ENCODE data around the gene TBR1.

TBR1 gene

DNA sequence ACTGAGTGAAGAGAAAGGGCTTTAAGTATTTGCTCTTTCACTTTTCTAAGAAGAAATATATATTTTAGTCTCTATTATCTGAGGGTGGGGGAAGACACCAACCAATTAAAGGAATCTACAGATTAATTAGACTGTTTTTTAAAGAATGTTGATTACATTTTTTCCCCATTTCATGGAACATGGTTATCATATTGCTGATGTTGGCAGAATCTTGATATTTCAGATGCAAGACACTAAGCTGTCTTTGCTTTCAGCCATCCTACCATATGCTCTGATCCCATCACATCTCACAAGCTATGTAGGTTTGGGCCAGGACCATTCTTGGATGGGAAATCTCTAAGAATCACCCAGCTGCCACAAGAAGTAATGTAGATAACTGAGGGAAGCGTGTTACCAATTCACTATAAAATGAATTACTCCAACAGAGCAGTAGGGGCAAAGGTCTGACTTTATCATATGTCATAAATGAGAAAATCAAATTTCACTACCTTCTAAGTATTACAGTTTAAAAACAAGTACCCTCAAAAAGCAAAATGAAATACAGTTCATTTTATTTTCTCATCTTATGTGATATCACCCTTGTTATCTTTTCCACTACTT lies 6.7 kb upstream of the TBR1 start:
- DNase-seq: no peak
- no peaks in the 10 kb centered on the region for H3K4me1 ChIP-seq
- no peaks in the 10 kb centered on the region for H3K9me3 ChIP-seq
- TF ChIP-seq CTCF (IDR thresholded peaks at IDR 0.05; ENCODE audit: low read depth, low read length): no peak
- no peak overlapping the region for H3K4me3 ChIP-seq (ENCODE audit: low read depth, low read length)
- peaks cover under 1% of the 10 kb centered on the region for H3K27me3 ChIP-seq
- no peaks in the 10 kb centered on the region for H3K36me3 ChIP-seq

- DNase-seq: no peak
- no peaks in the 10 kb centered on the region for H3K36me3 ChIP-seq
- TF ChIP-seq CTCF (IDR thresholded peaks at IDR 0.05; ENCODE audit: low read depth, low read length): no peak
- H3K27me3 ChIP-seq: peaks cover 30% of the 10 kb centered on the region
- no peaks in the 10 kb centered on the region for H3K9me3 ChIP-seq
- no peaks in the 10 kb centered on the region for H3K4me1 ChIP-seq
- no peak overlapping the region for H3K4me3 ChIP-seq (ENCODE audit: low read depth, low read length)
Observed at GRCh38 chr2:161412346-161412745, 3.8 kb upstream of the TBR1 start.

DNA sequence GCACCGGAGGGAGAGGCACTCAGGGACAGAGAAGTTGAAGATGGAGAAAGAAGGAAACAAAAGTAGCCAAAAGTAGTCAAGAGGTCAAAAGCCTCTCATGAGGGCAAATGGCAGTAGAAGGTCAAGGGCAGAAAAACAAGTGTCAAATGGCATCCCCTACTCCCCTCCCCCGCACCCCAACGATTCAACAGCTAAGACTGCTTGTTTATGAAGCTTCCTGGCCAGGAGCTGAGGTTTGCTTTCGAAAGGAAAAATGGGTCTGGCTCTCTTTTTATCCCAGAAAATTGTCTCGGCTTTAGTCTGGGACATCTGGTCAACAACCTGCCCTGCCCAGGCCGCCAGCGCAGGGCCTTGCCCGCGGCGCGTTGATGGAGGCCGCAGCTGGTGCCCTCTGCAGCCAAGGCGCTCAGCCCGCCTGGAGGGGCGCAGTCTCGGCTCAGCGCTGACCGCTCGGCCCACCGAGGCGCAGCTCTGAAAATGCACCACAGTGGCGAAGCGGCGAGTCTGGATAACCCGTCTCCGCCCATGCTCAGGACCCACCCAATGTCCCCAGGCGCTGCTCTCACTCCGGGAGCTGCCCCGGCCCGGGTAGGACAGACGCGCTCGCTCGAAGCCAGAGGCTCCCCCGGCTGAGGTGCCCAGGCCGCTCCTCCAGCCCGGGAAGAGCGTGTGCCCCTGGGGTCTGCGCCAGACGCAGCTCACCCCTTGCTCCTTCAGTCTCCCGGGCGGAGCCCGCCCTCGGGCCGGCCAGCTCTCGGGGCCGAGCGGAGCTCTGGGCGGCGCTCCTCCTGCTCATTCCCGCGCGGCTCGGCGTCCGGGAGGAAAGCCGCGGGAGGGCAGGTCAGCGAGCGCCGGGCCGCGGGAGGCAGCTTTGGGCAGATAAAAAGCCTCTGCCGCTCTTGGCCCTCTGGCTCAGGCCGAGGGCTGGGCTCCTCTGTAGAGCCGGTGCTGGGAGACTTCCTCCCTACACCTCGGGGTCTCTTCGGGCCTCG lies 1.8 kb upstream of the TBR1 start:
- peak; percentile 10; the same call in 1 of the 2 replicates for TF ChIP-seq CTCF (IDR thresholded peaks at IDR 0.05; ENCODE audit: low read depth, low read length)
- H3K4me1 ChIP-seq: no peaks in the 10 kb centered on the region
- peak overlapping the region; percentile 53 for H3K4me3 ChIP-seq (ENCODE audit: low read depth, low read length)
- peak; percentile 49 for DNase-seq
- no peaks in the 10 kb centered on the region for H3K36me3 ChIP-seq
- peaks cover 50% of the 10 kb centered on the region for H3K27me3 ChIP-seq
- no peaks in the 10 kb centered on the region for H3K9me3 ChIP-seq

DNA sequence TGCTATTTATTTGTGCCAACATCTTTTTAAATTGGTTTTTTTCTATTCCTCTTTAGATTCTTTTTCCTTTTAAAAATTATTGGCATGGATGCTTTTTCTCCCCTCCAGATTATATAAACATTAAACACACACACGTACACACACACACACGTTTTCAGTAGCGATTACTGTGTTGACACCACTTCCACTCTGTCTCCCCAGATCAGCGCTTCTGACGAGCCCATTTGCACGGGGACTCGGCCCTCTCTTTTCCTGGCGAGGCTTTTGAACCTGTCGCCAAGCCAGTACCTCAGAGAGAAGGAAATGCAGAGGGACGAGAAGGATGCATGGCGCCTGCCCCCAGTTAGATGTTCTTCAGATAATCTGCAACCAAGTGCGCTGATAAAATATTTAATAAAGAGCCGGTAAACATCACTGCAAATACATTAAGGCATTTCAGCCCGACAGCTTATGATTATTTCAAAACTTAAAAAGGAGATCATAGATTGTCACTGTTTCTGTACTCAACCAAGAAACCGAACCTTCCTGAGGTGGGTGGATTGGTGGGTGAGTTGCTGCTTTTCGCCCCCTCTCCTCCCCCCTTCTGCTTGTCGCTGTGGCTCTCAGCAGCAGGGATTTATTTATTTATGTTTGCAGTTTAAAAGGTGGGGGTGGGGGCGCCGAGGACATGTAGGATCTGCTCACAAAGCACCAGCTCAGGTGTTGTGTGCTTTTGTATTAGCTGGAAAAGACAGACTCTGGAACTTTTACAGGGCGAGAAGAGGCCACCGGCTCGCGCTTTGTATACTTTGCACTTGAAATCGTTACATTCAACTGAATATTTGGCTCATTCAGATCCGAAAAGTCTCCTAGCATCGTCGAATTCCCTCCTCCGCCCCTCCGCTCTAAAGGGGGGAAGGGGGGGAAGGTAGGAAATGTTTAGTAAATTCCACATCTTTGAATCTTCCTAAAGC lies 787 bp upstream of the TBR1 start:
- DNase-seq: no peak
- Histone ChIP-seq H3K9me3 (no peaks in the 10 kb centered on the region), H3K4me3 (ENCODE audit: low read depth, low read length) (peak overlapping the region; percentile 53), H3K36me3 (no peaks in the 10 kb centered on the region), H3K4me1 (no peaks in the 10 kb centered on the region), H3K27me3 (peaks cover 55% of the 10 kb centered on the region)
- no peak for TF ChIP-seq CTCF (IDR thresholded peaks at IDR 0.05; ENCODE audit: low read depth, low read length)

- no peaks in the 10 kb centered on the region for H3K4me1 ChIP-seq
- TF ChIP-seq CTCF (IDR thresholded peaks at IDR 0.05; ENCODE audit: low read depth, low read length): no peak
- H3K36me3 ChIP-seq: no peaks in the 10 kb centered on the region
- H3K4me3 ChIP-seq (ENCODE audit: low read depth, low read length): no peak overlapping the region
- no peaks in the 10 kb centered on the region for H3K9me3 ChIP-seq
- H3K27me3 ChIP-seq: peaks cover 58% of the 10 kb centered on the region
- no peak for DNase-seq
Observed at GRCh38 chr2:161416708-161417437, 776 bp downstream of the TBR1 start.

Measured in BE2C (cell line).